Measurements from ENCODE around the gene PIP.
"Not testable (repeated sequence)": the region's sequence is repeated elsewhere in the genome, so short reads cannot be mapped to it uniquely, and the experiment has no call there.

PIP gene, protein sequence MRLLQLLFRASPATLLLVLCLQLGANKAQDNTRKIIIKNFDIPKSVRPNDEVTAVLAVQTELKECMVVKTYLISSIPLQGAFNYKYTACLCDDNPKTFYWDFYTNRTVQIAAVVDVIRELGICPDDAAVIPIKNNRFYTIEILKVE

DNA sequence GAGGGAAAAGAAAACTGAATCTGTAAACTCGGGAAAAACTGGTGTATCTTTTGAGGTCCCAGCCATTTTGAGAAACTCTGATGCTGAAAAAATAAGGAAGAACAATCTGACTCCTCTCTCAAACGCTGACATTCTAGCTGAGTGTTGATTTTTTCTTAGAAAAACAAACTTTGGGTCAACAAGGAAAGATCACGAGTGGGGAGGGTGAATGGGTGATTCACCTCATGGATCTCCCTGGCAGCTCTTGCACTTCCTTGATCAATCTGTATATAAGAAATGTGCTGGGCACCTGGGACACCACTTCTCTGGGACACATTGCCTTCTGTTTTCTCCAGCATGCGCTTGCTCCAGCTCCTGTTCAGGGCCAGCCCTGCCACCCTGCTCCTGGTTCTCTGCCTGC lies at the start of gene PIP:
TSS of gene PIP (plus strand) at position 297 of the 400 bp plus-strand sequence. CDS start at position 337, 40 bp downstream.
- FAIRE-seq (no peak), DNase-seq (ENCODE audit: low spot score) (no peak)

DNA sequence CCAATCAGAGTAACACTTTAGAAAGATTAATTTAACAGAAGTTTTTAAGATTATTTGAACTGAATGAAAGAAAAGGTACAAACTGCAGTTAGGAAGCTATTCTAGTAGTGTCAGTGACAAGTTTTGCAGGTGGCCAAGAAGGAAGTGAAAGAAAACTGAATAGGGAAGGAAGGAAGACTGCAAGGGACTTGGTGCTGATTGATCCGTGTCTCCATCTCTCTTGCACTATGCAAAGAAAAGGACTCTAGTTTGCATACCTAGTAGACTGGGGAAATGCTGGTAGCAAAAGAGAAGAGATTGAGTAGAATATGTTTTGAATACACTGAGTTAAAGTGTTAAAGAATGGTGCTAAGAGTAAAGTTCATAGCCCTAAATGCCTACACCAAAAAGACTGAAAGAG lies 46.8 kb upstream of the PIP start:
- FAIRE-seq (no peak), DNase-seq (ENCODE audit: low spot score) (no peak)

DNA sequence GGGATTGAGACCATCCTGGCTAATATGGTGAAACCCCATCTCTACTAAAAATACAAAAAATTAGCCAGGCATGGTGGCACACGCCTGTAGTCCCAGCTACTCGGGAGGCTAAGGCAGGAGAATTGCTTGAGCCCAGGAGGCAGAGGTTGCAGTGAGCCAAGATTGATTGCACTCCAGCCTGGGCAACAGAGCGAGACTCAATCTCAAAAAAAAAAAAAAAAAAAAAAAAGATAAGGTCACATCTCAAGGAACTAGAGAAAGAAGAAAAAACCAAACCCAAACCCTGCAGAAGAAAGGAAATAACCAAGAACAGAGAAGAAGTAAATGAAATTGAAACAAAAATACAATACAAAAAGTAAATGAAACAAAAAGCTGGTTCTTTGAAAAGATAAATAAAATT lies 46.3 kb upstream of the PIP start:
- not testable (repeated sequence) for FAIRE-seq

DNA sequence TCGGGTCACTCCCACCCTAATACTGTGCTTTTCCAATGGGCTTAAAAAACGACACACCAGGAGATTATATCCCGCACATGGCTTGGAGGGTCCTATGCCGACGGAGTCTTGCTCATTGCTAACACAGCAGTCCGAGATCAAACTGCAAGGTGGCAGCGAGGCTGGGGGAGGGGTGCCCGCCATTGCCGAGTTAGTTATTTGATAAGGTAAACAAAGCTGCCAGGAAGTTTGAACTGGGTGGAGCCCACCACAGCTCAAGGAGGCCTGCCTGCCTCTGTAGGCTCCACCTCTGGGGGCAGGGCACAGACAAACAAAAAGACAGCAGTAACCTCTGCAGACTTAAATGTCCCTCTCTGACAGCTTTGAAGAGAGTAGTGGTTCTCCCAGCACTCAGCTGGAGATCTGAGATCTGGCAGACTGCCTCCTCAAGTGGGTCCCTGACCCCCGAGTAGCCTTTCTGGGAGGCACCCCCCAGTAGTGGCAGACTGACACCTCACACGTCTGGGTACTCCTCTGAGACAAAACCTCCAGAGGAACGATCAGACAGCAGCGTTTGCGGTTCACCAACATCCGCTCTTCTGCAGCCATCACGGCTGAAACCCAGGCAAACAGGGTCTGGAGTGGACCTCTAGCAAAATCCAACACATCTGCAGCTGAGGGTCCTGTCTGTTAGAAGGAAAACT lies 43.2 kb upstream of the PIP start:
- DNase-seq (ENCODE audit: low spot score); FAIRE-seq: not testable (repeated sequence)

More for the DNA sequence above, 46.3 kb upstream of the PIP start:
- DNase-seq (ENCODE audit: low spot score), result not testable (repeated sequence)

DNA sequence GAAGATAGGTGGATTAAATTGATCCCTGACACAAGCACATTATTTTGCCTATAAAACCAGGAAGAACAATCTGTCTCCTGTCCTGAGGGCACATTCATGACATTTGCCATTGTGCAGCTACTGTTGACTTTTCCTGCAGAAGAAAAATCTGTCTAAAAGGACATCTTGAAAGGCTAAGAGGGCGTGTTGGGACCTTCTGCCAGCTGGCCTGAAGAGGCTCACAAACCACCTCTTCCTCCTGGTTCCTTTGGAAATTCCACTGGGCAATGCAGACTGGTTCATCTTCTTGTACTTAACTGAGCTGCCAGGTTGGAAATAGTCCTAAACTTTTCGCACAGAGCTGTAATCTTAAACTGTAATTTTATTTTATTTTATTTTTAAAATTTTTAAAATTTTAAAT lies 35.7 kb upstream of the PIP start:
- DNase-seq (ENCODE audit: low spot score), result no peak
- no peak for FAIRE-seq

DNA sequence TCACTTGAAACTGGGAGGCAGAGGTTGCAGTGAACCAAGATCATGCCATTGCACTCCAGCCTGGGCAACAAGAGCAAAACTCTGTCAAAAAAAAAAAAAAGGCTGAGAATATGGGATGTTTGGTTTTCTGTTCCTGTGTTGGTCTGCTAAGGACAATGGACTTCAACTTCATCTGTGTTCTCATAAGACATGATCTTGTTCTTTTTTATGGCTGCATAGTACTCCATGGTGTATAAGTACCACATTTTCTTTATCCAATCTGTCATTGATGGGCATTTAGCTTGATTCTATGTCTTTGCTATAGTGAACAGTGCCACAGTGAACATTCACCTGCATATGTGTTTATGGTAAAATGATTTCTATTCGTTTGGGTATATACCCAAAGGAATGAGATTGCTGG lies 32.3 kb upstream of the PIP start:
- DNase-seq (ENCODE audit: low spot score); FAIRE-seq: not testable (repeated sequence)

DNA sequence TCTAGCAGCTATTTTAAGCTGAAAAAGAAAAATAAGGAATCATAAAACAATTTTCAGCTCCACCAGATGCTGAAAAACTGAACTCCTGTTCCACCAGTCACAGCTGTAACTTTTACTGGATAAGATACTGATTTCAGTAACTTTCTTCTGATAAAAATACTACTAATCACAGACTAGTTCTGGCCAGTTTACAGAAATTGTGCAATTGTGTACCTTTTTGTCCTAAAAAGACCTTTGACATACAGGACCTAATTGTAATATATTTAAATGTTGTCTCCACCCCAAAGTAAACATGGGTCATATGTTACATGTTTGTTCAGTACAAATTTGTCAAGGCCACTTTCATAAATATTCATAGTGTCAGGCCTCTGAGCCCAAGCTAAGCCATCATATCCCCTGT lies 27.1 kb upstream of the PIP start:
- DNase-seq (ENCODE audit: low spot score), result no peak
- FAIRE-seq, result no peak

DNA sequence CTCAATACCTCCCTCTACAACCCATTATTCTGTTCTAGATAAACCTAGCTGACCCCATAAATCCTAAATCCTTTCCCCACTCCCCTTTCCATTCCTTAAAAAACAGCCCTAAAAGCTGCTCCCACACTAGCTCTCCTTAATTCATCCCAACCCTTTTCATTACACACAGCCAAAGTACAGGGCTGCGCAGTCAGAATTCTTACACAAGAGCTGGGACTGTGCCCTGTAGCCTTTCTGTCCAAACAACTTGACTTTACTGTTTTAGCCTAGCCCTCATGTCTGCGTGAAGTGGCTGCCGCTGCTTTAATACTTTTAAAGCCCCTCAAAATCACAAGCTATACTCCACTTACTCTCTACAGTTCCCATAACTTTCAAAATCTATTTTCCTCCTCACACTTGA lies 23.9 kb upstream of the PIP start:
- FAIRE-seq; DNase-seq (ENCODE audit: low spot score): not testable (repeated sequence)

DNA sequence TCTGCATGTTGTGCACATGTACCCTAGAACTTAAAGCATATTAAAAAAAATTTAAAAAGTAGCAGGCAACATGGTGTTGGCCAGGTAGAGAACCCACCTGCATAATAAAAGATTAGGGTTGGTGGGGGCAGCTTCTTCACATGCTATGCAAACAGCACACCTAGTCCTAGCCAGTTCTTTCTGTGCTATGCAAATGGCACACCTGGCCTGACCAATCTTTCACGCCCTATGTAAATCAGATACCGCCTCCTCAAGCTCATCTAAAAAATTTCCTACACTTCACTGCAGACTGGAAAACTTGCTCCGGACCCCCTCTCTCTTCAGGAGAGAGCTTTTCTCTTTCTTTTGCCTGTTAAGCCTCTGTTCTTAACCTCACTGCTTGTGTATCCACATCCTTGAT lies 14.5 kb upstream of the PIP start:
- FAIRE-seq (no peak), DNase-seq (ENCODE audit: low spot score) (no peak)

DNA sequence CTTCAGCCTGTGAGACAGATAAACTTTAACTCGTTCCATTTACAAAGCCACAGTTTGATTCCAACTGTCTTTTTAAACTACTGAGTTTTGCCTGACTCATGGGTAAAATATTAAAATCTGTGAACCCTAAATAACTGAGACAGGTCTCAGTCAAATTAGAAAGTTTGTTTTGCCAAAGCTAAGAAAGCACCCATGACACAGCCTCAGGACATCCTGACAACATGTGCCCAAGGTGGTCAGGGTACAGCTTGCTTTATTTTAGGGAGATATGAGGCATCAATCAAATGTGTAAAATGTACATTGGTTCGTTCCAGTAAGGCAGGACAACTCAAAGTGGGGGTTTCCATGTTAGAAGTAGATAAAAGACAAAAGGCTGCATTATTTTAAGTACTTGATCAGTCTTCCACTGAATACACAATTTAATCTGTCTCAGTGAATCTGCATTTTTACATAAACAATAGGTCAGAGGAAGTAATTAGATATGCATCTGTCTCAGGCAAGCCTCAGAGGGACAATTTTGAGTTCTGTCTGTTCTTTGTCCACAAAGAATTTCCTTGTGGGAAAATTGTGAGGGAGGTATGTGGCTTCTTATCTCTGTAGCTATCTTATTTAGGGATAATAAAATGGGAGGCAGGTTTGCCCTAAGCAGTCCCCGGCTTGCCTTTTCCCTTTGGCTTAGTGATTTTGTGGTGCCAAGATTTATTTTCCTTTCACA lies 11.0 kb upstream of the PIP start:
- FAIRE-seq (no peak), DNase-seq (ENCODE audit: low spot score) (no peak)

DNA sequence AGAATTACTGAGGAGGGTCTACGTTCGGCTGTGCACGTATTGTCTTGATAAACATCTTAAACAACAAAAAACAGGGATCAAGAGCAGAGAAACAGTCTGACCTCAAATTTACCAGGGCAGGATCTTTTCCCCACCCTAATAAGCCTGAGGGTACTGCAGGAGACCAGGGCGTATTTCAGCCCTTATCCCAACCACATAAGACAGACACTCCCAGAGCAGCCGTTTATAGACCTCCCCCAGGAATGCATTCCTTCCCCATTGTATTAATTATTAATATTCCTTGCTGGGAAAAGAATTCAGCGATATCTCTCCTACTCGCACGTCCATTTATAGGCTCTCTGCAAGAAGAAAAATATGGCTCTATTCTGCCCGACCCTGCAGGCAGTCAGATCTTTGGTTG lies 8.6 kb upstream of the PIP start:
- not testable (repeated sequence) for DNase-seq (ENCODE audit: low spot score); FAIRE-seq

DNA sequence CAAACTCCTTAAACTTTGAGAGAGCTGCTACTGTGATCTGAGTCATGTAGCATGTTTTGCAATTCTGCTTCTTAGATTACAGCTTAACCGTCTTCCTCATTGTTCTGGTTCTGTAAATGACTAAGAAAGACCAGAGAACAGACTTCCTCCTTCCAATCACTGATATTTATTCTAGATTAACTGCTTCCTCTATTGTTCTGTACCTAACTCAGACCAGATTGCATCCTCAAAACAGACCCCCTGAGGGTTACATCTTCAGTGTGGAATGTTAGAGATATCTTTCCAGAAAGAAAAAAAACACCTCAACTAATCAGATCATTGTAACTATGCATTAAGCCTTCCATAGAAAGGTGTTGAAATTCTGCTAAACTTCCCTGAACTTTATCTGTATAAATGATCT lies 5.7 kb upstream of the PIP start:
- DNase-seq (ENCODE audit: low spot score) (no peak), FAIRE-seq (no peak)

DNA sequence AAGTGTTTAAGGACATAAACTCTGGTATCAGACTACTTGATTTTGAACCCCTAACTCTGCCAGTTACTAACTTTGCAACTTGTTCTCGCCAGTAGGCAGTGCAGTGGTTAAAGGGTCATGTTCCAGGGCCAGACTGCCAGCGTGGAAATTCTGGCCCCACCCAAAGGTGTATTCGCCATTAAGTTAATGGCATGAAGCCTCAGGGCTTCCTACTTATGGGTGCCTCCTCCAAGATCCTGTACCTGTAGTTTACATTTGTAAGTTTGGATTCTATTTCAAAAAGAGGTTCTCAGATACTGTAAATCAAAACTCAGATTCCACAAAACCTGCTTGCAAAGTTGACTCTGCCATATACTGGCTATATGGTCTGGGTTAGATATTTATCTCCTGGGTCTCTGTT lies 2.8 kb upstream of the PIP start:
- DNase-seq (ENCODE audit: low spot score), result no peak

DNA sequence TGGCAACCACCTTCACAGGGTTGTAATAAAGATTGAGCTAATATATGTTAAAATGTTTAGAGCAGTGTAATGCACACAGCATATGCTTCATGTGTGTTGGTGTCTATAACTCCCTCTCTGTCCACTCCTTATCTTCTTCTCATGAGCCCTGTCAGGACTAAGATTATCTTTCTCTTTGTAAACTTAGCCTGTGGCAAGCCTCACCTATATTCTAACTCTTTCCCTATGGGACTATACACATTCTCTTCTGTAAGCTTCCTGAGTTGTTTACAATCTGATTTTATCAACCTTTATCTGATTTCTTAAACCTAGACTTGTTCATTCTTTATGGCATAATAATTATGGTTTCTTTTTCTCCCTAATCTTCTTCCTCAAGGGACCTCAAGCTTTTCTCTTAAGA lies 2.4 kb upstream of the PIP start:
- FAIRE-seq (no peak), DNase-seq (ENCODE audit: low spot score) (no peak)

More for the DNA sequence above, 2.8 kb upstream of the PIP start:
- no peak for FAIRE-seq

DNA sequence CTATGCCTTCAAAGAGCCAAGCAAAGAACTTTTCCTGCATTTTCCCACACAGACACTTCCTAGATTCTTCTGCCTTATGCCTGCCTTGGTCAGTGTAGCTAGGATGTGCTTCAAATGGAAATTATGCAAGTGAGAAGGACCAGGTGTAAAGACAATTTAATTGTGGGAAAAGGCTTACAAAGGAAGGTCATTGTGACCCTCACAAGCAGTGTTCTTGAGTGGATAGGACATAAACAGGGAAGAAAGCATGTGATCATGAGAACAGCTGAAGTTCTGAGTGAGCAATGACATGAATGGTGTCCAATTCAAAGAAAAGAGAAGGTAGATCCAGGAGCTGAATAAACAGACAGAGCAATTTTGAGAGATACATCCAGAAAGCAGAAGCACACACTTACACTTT lies 1.3 kb upstream of the PIP start:
- FAIRE-seq (no peak), DNase-seq (ENCODE audit: low spot score) (no peak)

DNA sequence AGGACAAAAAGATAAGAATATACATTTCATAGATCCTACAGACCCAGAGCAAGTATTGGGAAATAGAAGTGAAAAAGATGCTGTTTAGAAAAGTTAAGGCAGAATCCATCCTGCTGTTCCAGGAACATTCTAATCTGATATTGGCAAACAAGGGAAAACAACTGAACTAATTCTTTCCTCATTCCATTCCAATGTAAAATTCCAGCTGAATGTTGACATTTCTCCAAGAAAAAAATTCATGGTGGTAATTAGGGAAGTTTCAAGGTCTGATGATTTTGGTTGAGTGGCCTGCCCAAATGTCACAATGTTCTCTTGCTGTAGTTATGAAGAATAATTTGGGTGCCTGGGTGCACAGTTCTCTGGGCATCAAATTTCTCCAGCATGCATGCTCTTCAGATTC lies 15.2 kb downstream of the PIP start:
- no peak for FAIRE-seq
- DNase-seq (ENCODE audit: low spot score), result no peak

DNA sequence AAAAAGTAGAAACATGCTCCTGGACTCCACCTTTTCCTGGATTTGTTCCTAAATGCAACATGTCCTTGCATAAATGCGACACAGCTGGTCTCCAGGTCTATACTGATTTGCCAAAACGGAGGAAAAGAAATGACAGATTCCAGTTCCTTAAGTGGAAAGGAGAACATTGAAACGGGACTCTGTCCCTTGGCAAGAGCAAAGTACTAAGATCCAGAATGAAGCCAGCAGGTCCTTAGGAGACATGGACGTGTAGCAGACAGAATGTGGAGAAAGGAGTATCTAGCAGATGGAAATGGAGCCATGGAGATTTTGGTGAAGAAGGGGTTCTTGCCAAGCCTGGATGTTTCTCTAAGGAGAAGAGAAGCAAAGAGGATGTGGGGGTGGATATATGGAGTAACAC lies 16.2 kb downstream of the PIP start:
- FAIRE-seq (no peak), DNase-seq (ENCODE audit: low spot score) (no peak)

DNA sequence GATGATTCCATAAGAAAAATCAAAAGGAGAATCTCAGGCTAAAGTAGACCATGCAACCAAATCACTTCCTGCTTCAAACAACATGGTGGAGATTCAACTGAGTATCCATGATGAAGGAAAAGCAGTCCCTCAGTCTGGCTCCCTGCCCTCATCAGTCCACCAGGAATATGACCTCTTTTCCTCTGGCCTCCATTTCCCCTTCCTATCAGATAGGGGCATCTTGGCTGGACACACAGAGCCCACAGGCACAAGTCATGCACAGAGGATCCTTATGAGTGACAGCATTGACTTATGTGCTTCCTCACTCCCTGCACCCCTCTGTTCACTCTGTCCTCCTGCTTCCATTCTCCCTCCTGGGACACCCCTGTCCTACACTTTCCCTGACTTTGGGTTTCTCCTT lies 16.8 kb downstream of the PIP start:
- no peak for DNase-seq (ENCODE audit: low spot score)
- FAIRE-seq, result no peak

DNA sequence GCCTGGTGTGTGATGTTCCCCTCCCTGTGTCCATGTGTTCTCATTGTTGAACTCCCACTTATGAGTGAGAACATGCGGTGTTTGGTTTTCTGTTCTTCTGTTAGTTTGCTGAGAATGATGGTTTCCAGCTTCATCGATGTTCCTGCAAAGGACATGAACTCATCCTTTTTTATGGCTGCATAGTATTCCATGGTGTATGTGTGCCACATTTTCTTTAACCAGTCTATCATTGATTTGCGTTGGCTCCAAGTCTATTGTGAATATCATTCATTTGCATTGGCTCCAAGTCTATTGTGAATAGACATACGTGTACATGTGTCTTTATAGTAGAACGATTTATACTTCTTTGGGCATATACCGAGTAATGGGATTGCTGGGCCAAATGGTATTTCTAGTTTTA lies 18.8 kb downstream of the PIP start:
- not testable (repeated sequence) for FAIRE-seq; DNase-seq (ENCODE audit: low spot score)

DNA sequence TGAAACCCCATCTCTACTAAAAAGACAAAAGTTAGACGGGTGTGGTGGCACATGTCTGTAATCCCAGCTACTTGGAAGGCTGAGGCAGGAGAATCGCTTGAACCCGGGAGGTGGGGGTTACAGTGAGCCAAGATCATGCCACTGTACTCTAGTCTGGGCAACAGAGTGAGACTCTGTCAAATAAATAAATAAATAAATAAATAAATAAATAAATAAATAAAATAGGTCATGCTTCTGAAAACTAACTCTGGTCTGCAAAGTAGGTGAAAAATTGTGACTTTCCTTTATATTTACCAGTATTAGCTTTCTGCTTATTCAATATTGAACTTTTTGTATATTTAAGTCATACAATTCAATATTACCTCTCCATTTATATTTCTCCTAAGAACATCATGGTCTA lies 26.7 kb downstream of the PIP start:
- FAIRE-seq; DNase-seq (ENCODE audit: low spot score): not testable (repeated sequence)

DNA sequence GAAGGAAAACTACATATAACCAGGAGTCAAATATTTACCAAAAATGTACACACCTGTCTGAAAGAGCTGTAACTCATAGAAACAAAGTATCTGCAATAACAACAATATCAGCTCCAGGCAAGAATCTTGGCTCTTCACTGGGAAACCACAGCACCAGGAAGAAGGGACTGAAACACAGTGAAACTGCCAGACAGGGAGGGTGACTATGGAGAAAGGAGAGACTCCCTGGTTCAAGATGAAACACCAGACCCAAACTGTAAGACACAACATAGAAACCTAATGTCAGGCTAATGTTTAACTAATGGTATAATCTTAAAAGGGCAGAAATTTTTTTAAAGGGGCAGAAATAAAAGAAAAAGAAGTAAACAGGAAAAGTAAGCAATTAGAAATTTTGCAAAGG lies 39.8 kb downstream of the PIP start:
- DNase-seq (ENCODE audit: low spot score), result no peak
- FAIRE-seq, result no peak

DNA sequence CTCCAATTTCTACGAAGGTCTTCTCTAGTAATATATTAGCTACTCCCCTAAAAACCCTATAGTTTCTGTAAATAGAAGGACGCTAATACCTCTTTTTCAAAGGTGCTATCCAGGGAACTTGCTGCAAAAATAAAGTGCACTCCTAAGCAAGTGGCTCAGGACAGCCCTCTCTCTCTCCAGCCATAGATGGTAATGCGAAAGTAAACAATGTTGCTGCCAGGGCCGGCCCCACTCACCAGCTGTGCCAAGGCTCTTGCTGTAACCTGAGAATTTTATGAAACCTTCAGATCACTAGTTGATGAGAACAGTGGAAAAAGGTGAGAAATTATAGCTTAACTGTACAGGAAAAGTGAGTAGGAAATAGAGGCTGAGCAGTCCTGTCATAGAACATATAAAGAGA lies 40.5 kb downstream of the PIP start:
- FAIRE-seq (no peak), DNase-seq (ENCODE audit: low spot score) (no peak)

DNA sequence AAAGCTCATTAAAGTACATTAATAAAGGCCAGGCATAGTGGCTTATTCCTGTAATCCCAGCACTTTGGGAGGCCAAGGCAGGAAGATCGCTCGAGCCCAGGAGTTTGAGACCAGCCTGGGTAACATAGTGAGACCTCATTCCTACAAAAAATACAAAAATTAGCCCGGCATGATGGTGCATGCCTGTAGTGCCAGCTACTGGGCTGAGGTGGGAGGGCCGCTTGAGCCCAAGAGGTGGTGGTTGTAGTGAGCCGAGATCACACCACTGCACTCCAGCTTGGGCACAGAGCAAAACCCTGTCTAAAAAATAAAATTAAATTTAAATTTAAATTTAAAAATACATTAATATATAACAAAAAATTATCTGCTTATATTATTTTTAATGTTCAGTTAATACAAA lies 44.3 kb downstream of the PIP start:
- FAIRE-seq, result no peak
- no peak for DNase-seq (ENCODE audit: low spot score)

All from RCC 7860 (cell line).